OCI-LY1 (cell line): ENCODE data around the gene CORIN.

Experiments used
- CTCF ChIP-seq: fragments of 200-600 bp; sonication (generic), shearing (Covaris generic); IDR thresholded peaks from 2 replicates; pipeline ENCODE4 v1.5.1; 2017; ENCODE audit warnings: mild to moderate bottlenecking, antibody characterized with exemption, low read length, moderate library complexity, mixed read lengths
- EZH2 ChIP-seq: fragments of 200-600 bp; sonication (generic), shearing (Covaris generic); IDR thresholded peaks from 2 replicates; pipeline ENCODE4 v1.8.0; 2017; ENCODE audit warnings: borderline replicate concordance, mixed run types, mild to moderate bottlenecking, antibody characterized with exemption, low read length, moderate library complexity, mixed read lengths

DNA sequence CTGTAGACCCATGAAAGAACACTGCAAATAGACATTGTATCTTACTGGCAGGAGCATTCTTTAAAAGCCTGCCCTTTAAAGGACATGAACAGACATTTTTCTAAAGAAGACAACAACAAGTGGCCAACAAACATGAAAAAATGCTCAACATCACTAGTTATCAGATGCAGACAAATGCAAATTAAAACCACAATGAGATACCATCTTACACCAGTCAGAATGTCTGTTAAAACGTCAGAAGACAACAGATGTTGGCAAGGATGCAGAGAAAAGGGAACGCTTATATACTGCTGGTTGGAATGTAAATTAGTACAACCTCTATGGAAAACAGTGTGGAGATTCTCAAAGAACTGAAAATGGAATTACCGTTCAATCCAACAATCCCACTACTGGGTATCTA lies 275.6 kb downstream of the CORIN start:
- no peak for TF ChIP-seq EZH2
- TF ChIP-seq CTCF, result no peak
